ENCODE results near the gene PGA4.

- no peak for TF ChIP-seq CTCF (IDR thresholded peaks at IDR 0.05)
- TF ChIP-seq EP300 (IDR thresholded peaks at IDR 0.05; ENCODE audit: borderline replicate concordance in 1 of 2, low read depth in 1 of 2, low read length in 1 of 2), result no peak
- TF ChIP-seq MAX (IDR thresholded peaks at IDR 0.05; ENCODE audit: low read depth), result no peak
- TF ChIP-seq TEAD4 (IDR thresholded peaks at IDR 0.05; ENCODE audit: borderline replicate concordance, insufficient read depth), result no peak
- no peak for TF ChIP-seq MXI1 (IDR thresholded peaks at IDR 0.05; ENCODE audit: low read depth, low read length)
- TF ChIP-seq GATA2 (CRISPR knock-in tag; IDR thresholded peaks at IDR 0.05), result no peak
- TF ChIP-seq YY1 (IDR thresholded peaks at IDR 0.05; ENCODE audit: low read depth), result no peak
- TF ChIP-seq POLR2AphosphoS5 (IDR thresholded peaks at IDR 0.05; ENCODE audit: low read depth, low read length), result no peak
- TF ChIP-seq RXRA (IDR thresholded peaks at IDR 0.05; ENCODE audit: borderline replicate concordance, low read depth), result no peak
- TF ChIP-seq NFIC (IDR thresholded peaks at IDR 0.05; ENCODE audit: borderline replicate concordance), result no peak
- TF ChIP-seq ELF1 (IDR thresholded peaks at IDR 0.05), result no peak
- no peak for TF ChIP-seq SMC3 (IDR thresholded peaks at IDR 0.05; ENCODE audit: low read depth, low read length)
- TF ChIP-seq RAD21 (IDR thresholded peaks at IDR 0.05; ENCODE audit: low read length), result no peak
- TF ChIP-seq SIN3A (IDR thresholded peaks at IDR 0.05; ENCODE audit: borderline replicate concordance, low read depth, low read length), result no peak
Observed at GRCh38 chr11:61267437-61267841, 45.3 kb downstream of the PGA4 start.
